Measurements from ENCODE around the gene LRRIQ1.

LRRIQ1 gene

DNA sequence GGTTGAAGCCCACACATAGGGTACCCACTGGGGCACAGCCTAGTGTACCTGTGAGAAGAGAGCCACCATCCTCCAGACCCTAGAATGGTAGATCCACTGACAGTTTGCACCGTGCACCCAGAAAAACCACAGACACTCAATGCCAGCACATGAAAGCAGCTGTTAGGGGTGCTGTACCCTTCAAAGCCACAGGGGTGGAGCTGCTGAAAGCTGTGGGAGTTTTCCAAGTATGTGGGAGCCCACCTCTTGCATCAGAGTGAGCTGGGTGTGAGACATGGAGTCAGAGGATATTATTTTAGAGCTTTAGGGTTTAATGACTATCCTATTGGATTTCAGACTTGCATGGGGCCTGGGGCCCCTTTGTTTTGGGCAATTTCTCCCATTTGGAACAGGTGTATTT is 30.5 kb upstream of the LRRIQ1 start:
- no peaks in the 10 kb centered on the region for H3K9me2 ChIP-seq (replicated peaks; ENCODE audit: insufficient read depth, low read length)
- H3F3A ChIP-seq (ENCODE audit: insufficient read depth): no peaks in the 10 kb centered on the region
- no peak overlapping the region for H3K9ac ChIP-seq (ENCODE audit: low read length)
- no peak overlapping the region for H3K4me2 ChIP-seq (ENCODE audit: low read depth, low read length, poor library complexity, severe bottlenecking)
- H3K27ac ChIP-seq (ENCODE audit: low read depth, low read length): no peak overlapping the region
- TF ChIP-seq, protein P1, sequence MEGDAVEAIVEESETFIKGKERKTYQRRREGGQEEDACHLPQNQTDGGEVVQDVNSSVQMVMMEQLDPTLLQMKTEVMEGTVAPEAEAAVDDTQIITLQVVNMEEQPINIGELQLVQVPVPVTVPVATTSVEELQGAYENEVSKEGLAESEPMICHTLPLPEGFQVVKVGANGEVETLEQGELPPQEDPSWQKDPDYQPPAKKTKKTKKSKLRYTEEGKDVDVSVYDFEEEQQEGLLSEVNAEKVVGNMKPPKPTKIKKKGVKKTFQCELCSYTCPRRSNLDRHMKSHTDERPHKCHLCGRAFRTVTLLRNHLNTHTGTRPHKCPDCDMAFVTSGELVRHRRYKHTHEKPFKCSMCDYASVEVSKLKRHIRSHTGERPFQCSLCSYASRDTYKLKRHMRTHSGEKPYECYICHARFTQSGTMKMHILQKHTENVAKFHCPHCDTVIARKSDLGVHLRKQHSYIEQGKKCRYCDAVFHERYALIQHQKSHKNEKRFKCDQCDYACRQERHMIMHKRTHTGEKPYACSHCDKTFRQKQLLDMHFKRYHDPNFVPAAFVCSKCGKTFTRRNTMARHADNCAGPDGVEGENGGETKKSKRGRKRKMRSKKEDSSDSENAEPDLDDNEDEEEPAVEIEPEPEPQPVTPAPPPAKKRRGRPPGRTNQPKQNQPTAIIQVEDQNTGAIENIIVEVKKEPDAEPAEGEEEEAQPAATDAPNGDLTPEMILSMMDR (IDR thresholded peaks at IDR 0.05; ENCODE audit: insufficient read depth, low read length, poor library complexity, severe bottlenecking): no peak
- TF ChIP-seq EZH2phosphoT487 (conservative IDR thresholded peaks at IDR 0.05; ENCODE audit: low read length): no peak
- no peaks in the 10 kb centered on the region for H3K36me3 ChIP-seq (ENCODE audit: low read length)
- H3K9me3 ChIP-seq (ENCODE audit: insufficient read depth, low read length): no peaks in the 10 kb centered on the region
- no peaks in the 10 kb centered on the region for H3K27me3 ChIP-seq (ENCODE audit: low read length)
- no peak overlapping the region for H2AFZ ChIP-seq (ENCODE audit: low read depth, low read length, severe bottlenecking)
- no peaks in the 10 kb centered on the region for H3K79me2 ChIP-seq (ENCODE audit: insufficient read depth, low read length)
- H4K20me1 ChIP-seq (ENCODE audit: low read depth, low read length): no peaks in the 10 kb centered on the region
- no peak overlapping the region for H3K4me3 ChIP-seq (ENCODE audit: insufficient read depth, low read length, poor library complexity, severe bottlenecking)

DNA sequence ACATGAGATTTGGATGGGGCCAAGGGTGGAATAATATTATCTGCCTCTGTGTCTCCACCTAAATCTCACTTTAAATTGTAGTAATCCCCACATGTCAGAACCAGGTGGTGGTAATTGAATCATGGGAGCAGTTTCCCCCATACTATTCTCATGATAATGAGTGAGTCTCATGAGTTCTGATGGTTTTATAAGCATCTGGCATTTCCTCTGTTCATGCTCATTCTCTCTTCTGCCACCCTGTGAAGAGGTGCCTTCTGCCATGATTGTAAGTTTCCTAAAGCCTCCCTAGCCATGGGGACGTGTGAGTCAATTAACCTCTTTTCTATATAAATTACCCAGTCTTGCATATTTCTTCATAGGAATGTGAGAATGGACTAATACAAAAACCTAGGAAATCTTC is 29.9 kb upstream of the LRRIQ1 start:
- Histone ChIP-seq H3K9me3 (ENCODE audit: insufficient read depth, low read length) (no peaks in the 10 kb centered on the region), H2AFZ (ENCODE audit: low read depth, low read length, severe bottlenecking) (no peak overlapping the region), H3F3A (ENCODE audit: insufficient read depth) (no peaks in the 10 kb centered on the region), H4K20me1 (ENCODE audit: low read depth, low read length) (no peaks in the 10 kb centered on the region), H3K9me2 (replicated peaks; ENCODE audit: insufficient read depth, low read length) (no peaks in the 10 kb centered on the region), H3K36me3 (ENCODE audit: low read length) (no peaks in the 10 kb centered on the region), H3K79me2 (ENCODE audit: insufficient read depth, low read length) (no peaks in the 10 kb centered on the region), H3K4me2 (ENCODE audit: low read depth, low read length, poor library complexity, severe bottlenecking) (no peak overlapping the region), H3K27ac (ENCODE audit: low read depth, low read length) (no peak overlapping the region), H3K4me3 (ENCODE audit: insufficient read depth, low read length, poor library complexity, severe bottlenecking) (no peak overlapping the region), H3K9ac (ENCODE audit: low read length) (no peak overlapping the region), H3K27me3 (ENCODE audit: low read length) (no peaks in the 10 kb centered on the region)
- TF ChIP-seq, protein P1 (IDR thresholded peaks at IDR 0.05; ENCODE audit: insufficient read depth, low read length, poor library complexity, severe bottlenecking): no peak
- no peak for TF ChIP-seq EZH2phosphoT487 (conservative IDR thresholded peaks at IDR 0.05; ENCODE audit: low read length)

DNA sequence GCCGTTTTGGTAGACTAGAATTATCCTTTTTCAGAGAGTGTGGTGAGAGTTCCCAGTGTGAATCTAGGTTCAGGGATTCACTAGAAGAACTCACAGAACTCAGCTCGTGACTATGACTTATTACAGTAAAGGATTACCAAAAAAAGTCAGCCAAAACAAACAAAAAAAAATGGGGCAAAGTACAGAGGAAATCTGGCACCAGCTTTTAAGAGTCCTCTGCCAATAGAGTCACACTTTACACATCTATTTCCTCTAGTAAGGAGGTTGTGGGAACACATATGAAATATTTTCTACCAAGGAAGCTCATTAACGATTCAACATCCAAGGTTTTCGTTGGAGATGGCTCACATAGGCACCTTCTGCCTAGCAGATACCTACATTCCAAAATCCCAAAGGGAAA is 28.3 kb upstream of the LRRIQ1 start:
- Histone ChIP-seq H3K4me3 (ENCODE audit: insufficient read depth, low read length, poor library complexity, severe bottlenecking) (no peak overlapping the region), H3F3A (ENCODE audit: insufficient read depth) (no peaks in the 10 kb centered on the region), H3K9me3 (ENCODE audit: insufficient read depth, low read length) (no peaks in the 10 kb centered on the region), H3K4me2 (ENCODE audit: low read depth, low read length, poor library complexity, severe bottlenecking) (no peak overlapping the region), H3K27me3 (ENCODE audit: low read length) (no peaks in the 10 kb centered on the region), H3K79me2 (ENCODE audit: insufficient read depth, low read length) (no peaks in the 10 kb centered on the region), H3K36me3 (ENCODE audit: low read length) (no peaks in the 10 kb centered on the region), H2AFZ (ENCODE audit: low read depth, low read length, severe bottlenecking) (no peak overlapping the region), H3K27ac (ENCODE audit: low read depth, low read length) (no peak overlapping the region), H3K9ac (ENCODE audit: low read length) (no peak overlapping the region), H3K9me2 (replicated peaks; ENCODE audit: insufficient read depth, low read length) (no peaks in the 10 kb centered on the region), H4K20me1 (ENCODE audit: low read depth, low read length) (no peaks in the 10 kb centered on the region)
- TF ChIP-seq, protein P1 (IDR thresholded peaks at IDR 0.05; ENCODE audit: insufficient read depth, low read length, poor library complexity, severe bottlenecking): no peak
- no peak for TF ChIP-seq EZH2phosphoT487 (conservative IDR thresholded peaks at IDR 0.05; ENCODE audit: low read length)

All from SU-DHL-6 (cell line).